Measurements from ENCODE around the gene METTL22.
A peak's percentile ranks its signal among the peaks of the same experiment; 100 is the strongest.

METTL22 gene

GRCh38 chr16:8674413-8675022 lies 53.0 kb downstream of the METTL22 start, which contains the start of gene ABAT:
Gene ABAT (plus strand): TSS chr16:8674617. CDS start chr16:8735740, 61,123 bp downstream.
- Histone ChIP-seq H3K9ac (ENCODE audit: low read length) (peak within 1 kb of the TSS; percentile 84), H3K4me2 (ENCODE audit: low read length, poor library complexity, severe bottlenecking) (peak within 1 kb of the TSS; percentile 98), H3K79me1 (replicated peaks; ENCODE audit: low read length, poor library complexity, severe bottlenecking) (peaks cover 4% of the 10 kb centered on the region), H3K4me3 (ENCODE audit: insufficient read depth in 1 of 2, low read depth in 1 of 2, low read length in 2 of 2) (peak within 1 kb of the TSS; percentile 80 to 89), H3K18ac (ENCODE audit: low read depth in 1 of 2, low read length in 2 of 2) (peak within 1 kb of the TSS in 1 of 2 experiments; percentile 56), H3K9me3 (ENCODE audit: control insufficient read depth, low read length) (no peaks in the 10 kb centered on the region), H4K91ac (ENCODE audit: low read length) (no peak within 1 kb of the TSS), H2BK120ac (ENCODE audit: low read depth, low read length) (no peak within 1 kb of the TSS), H3K36me3 (ENCODE audit: control insufficient read depth in 1 of 2, insufficient read depth in 2 of 2, low read depth in 1 of 2, low read length in 2 of 2) (no peaks in the 10 kb centered on the region), H2BK15ac (ENCODE audit: low read depth, poor library complexity, severe bottlenecking) (peak within 1 kb of the TSS; percentile 37), H3K23ac (ENCODE audit: low read length in 2 of 2) (no peak within 1 kb of the TSS), H2AK5ac (ENCODE audit: low read length, severe bottlenecking) (no peak within 1 kb of the TSS), H3K4me1 (ENCODE audit: control insufficient read depth, insufficient read depth, low read depth, low read length) (peaks cover 13% of the 10 kb centered on the region), H2BK5ac (ENCODE audit: low read depth, low read length, poor library complexity, severe bottlenecking) (no peak within 1 kb of the TSS), H3K27me3 (ENCODE audit: control insufficient read depth in 1 of 2, insufficient read depth in 1 of 2, low read length in 2 of 2) (peaks cover 5 to 35% of the 10 kb centered on the region in 2 experiments), H4K8ac (ENCODE audit: low read length) (peak within 1 kb of the TSS; percentile 12), H2AFZ (ENCODE audit: low read depth, low read length) (peak within 1 kb of the TSS; percentile 91), H3K27ac (ENCODE audit: low read length, poor library complexity, severe bottlenecking) (no peak within 1 kb of the TSS), H2BK12ac (ENCODE audit: low read length in 2 of 2) (no peak within 1 kb of the TSS), H3K4ac (ENCODE audit: low read depth in 1 of 2, low read length in 2 of 2) (no peak within 1 kb of the TSS), H3K14ac (ENCODE audit: low read length in 2 of 2) (peak within 1 kb of the TSS in 1 of 2 experiments; percentile 22)
- 3% methylated on average over 49 of the region's 49 CpGs for WGBS
- peak; percentile 83 for DNase-seq

- Histone ChIP-seq H2AK5ac (ENCODE audit: low read length, severe bottlenecking) (no peak overlapping the region), H2BK15ac (ENCODE audit: low read depth, poor library complexity, severe bottlenecking) (no peak overlapping the region), H3K4me1 (ENCODE audit: control insufficient read depth, insufficient read depth, low read depth, low read length) (peaks cover 13% of the 10 kb centered on the region), H2BK120ac (ENCODE audit: low read depth, low read length) (no peak overlapping the region), H3K23ac (ENCODE audit: low read length in 2 of 2) (no peak overlapping the region), H2BK12ac (ENCODE audit: low read length in 2 of 2) (no peak overlapping the region), H3K27me3 (ENCODE audit: control insufficient read depth in 1 of 2, insufficient read depth in 1 of 2, low read length in 2 of 2) (peaks cover 5 to 30% of the 10 kb centered on the region in 2 experiments), H3K18ac (ENCODE audit: low read depth in 1 of 2, low read length in 2 of 2) (no peak overlapping the region), H3K36me3 (ENCODE audit: control insufficient read depth in 1 of 2, insufficient read depth in 2 of 2, low read depth in 1 of 2, low read length in 2 of 2) (no peaks in the 10 kb centered on the region), H4K91ac (ENCODE audit: low read length) (no peak overlapping the region), H3K27ac (ENCODE audit: low read length, poor library complexity, severe bottlenecking) (no peak overlapping the region), H3K79me1 (replicated peaks; ENCODE audit: low read length, poor library complexity, severe bottlenecking) (peaks cover 4% of the 10 kb centered on the region), H3K4me3 (ENCODE audit: insufficient read depth in 1 of 2, low read depth in 1 of 2, low read length in 2 of 2) (peak overlapping the region in 1 of 2 experiments; percentile 89), H3K9ac (ENCODE audit: low read length) (peak overlapping the region; percentile 84), H3K9me3 (ENCODE audit: control insufficient read depth, low read length) (peaks cover 5% of the 10 kb centered on the region), H3K4me2 (ENCODE audit: low read length, poor library complexity, severe bottlenecking) (peak overlapping the region; percentile 78), H2AFZ (ENCODE audit: low read depth, low read length) (no peak overlapping the region), H2BK5ac (ENCODE audit: low read depth, low read length, poor library complexity, severe bottlenecking) (no peak overlapping the region), H3K4ac (ENCODE audit: low read depth in 1 of 2, low read length in 2 of 2) (no peak overlapping the region), H3K14ac (ENCODE audit: low read length in 2 of 2) (no peak overlapping the region), H4K8ac (ENCODE audit: low read length) (no peak overlapping the region)
- 85% methylated on average over 13 of the region's 13 CpGs for WGBS
- DNase-seq, result no peak
Measured at GRCh38 chr16:8675183-8676159, 54.0 kb downstream of the METTL22 start.

GRCh38 chr16:8676160-8676547 lies 54.7 kb downstream of the METTL22 start:
- Histone ChIP-seq H4K8ac (ENCODE audit: low read length) (no peak overlapping the region), H2BK12ac (ENCODE audit: low read length in 2 of 2) (no peak overlapping the region), H3K4me2 (ENCODE audit: low read length, poor library complexity, severe bottlenecking) (no peak overlapping the region), H2BK120ac (ENCODE audit: low read depth, low read length) (no peak overlapping the region), H3K18ac (ENCODE audit: low read depth in 1 of 2, low read length in 2 of 2) (no peak overlapping the region), H3K4me3 (ENCODE audit: insufficient read depth in 1 of 2, low read depth in 1 of 2, low read length in 2 of 2) (no peak overlapping the region), H3K23ac (ENCODE audit: low read length in 2 of 2) (no peak overlapping the region), H3K9me3 (ENCODE audit: control insufficient read depth, low read length) (peaks cover 5% of the 10 kb centered on the region), H3K36me3 (ENCODE audit: control insufficient read depth in 1 of 2, insufficient read depth in 2 of 2, low read depth in 1 of 2, low read length in 2 of 2) (no peaks in the 10 kb centered on the region), H3K27ac (ENCODE audit: low read length, poor library complexity, severe bottlenecking) (no peak overlapping the region), H3K27me3 (ENCODE audit: control insufficient read depth in 1 of 2, insufficient read depth in 1 of 2, low read length in 2 of 2) (peaks cover 5 to 30% of the 10 kb centered on the region in 2 experiments), H2BK5ac (ENCODE audit: low read depth, low read length, poor library complexity, severe bottlenecking) (no peak overlapping the region), H3K4ac (ENCODE audit: low read depth in 1 of 2, low read length in 2 of 2) (no peak overlapping the region), H3K4me1 (ENCODE audit: control insufficient read depth, insufficient read depth, low read depth, low read length) (peaks cover 13% of the 10 kb centered on the region), H2AFZ (ENCODE audit: low read depth, low read length) (no peak overlapping the region), H3K9ac (ENCODE audit: low read length) (no peak overlapping the region), H3K79me1 (replicated peaks; ENCODE audit: low read length, poor library complexity, severe bottlenecking) (peaks cover 4% of the 10 kb centered on the region), H4K91ac (ENCODE audit: low read length) (no peak overlapping the region), H3K14ac (ENCODE audit: low read length in 2 of 2) (peak overlapping the region in 1 of 2 experiments; percentile 27), H2BK15ac (ENCODE audit: low read depth, poor library complexity, severe bottlenecking) (no peak overlapping the region), H2AK5ac (ENCODE audit: low read length, severe bottlenecking) (no peak overlapping the region)
- 65% methylated on average over 5 of the region's 5 CpGs for WGBS
- no peak for DNase-seq
